SH-SY5Y (cell line): Measurements from ENCODE around the gene LRIG3.

Experiments
- GATA2 ChIP-seq: IDR thresholded peaks from 2 replicates; pipeline ENCODE4 v1.6.1; 2011; ENCODE audit warnings: mild to moderate bottlenecking, low read depth, low read length
- GATA3 ChIP-seq: IDR thresholded peaks from 2 replicates; pipeline ENCODE4 v1.6.1; 2011; ENCODE audit warnings: low read depth, mild to moderate bottlenecking, low read length, moderate library complexity

- TF ChIP-seq GATA2 (no peak), GATA3 (no peak)
Measured at GRCh38 chr12:58969237-58969636, 48.9 kb upstream of the LRIG3 start.
